Hindlimb muscle (tissue), 1 donor: Measurements from ENCODE around the gene SORL1. TPM values are rescaled to one million over a fixed set of nuclear protein-coding genes. Genes with fewer than 3 reads are reported as not detected.

Experiments
- DNase-seq: peaks from one replicate; pipeline ENCODE4 v3.0.0-alpha.2; 2013
- polyA plus RNA-seq: library from polyadenylated mRNA; unstranded; fragments of 120-200 nt; gene quantifications from one replicate; pipeline ENCODE4 v1.2.1, GENCODE V29; 2013; ENCODE audit not compliant: insufficient read length

SORL1 gene
- polyA plus RNA-seq, 1 donor = 3.3 TPM

DNA sequence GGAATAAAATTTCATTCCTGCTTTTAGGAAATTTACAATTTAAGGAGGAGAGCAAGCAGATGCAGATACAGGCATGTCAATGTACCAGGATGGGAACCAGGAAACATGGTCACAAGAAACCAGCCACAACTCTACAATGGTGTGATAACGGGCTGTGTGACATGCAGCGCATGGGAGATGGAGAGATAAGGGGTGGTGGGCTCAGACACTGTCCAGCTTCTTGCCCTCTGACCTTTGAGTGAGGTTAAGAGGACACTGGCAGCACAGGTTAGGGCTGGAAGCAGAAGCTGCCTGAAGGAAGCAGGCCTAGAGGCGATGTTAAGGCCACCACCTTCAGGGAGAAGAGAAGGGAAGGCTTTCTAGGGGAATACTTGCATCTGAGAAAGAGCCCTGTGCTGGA, 3.0 kb downstream of the SORL1 start:
- no peak for DNase-seq

DNA sequence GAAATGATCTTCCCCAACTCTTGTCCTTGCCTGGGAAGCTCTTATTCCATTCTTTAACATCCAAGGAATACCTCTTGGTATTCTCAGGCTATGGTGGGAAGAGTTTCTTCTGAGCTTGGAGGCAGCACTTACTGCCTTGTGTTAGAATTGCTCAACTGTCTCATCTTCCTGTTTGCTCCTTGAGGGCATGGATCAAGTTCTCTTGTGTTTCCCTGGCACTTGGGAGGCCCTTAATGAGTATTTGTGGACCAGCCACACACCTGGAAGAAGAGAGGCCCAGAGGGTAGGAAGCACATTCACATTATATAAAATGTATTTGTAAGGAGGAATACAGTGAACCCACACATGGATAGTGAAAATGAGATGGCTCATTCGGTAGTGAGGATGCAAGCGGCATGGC, 4.0 kb downstream of the SORL1 start:
- no peak for DNase-seq

DNA sequence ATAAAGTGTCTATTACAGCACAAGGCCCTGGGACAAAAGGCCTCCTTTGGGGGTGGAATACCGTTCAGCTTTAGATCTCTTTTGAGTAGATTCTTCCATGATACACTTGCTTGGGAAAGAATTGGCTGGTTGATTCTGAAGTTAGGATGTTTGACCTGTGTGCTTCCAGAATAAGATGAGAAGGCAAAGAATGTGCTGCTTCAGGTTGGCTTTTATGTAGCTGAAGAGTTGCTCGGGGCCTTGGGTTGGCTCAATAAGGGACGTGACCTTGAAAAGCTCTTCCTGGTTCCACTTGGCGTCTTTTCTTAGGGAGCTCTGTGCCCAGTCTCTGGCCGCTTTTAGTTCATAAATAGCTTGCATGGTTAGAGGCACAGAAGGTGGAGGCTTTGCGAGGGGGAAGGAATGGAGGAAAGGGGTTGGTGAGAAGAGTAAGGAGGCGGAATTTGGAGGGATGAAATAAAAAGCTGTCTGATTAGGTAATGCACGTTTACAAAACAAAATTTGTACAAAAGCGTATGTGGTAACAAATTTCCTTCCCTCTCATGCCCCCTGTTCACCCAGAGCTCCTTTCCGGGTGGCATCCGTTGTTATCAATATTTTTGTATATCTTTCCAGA, 4.8 kb downstream of the SORL1 start:
- DNase-seq = no peak

DNA sequence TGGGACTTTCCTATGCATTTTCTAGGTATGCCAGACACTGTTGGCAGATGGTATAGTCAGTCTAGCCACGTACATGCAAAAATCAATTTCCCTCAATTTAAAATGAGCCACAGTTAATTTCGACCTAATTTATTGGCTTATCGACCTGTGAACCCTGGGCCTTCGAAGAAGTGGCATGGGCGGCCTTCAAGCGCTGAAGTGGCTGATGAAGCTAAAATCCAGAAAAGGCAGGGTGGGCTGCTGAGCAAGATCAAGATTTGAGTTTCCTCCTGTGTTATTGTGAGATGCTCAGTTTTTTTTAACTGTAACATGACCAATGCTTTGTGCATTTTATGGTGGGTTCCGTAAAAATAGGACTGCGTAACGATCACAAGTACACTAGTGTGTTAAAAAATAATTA, 6.4 kb downstream of the SORL1 start:
- DNase-seq = no peak

DNA sequence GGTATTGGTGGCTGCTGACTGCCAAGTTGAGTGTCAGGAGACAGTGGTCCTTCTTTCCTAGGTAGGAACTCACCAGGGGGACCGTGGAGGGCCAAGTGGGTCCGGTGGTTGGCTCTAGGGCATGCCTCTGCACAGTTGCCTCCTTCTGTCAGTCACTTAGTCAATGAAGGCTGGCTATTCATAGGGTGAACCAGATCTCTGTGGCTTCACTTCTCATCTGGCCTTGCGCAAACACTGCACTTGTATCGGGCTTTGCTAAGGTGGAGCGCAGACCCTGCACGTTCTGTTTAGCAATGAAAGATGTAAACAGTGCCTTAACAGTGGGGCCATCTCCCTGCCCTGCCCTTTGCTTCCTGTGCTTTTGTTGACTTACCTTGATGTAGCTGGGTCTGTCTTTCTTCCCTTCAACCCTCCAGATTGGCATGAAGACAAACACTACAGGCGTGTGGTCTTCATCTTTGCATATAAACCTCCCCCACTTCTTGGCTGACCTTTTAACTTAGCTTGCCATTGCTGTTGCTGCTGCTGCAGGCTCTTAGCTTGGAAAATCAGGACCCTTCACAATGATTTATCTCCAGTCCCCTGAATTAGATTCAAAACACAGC, 7.4 kb downstream of the SORL1 start:
- DNase-seq = no peak

DNA sequence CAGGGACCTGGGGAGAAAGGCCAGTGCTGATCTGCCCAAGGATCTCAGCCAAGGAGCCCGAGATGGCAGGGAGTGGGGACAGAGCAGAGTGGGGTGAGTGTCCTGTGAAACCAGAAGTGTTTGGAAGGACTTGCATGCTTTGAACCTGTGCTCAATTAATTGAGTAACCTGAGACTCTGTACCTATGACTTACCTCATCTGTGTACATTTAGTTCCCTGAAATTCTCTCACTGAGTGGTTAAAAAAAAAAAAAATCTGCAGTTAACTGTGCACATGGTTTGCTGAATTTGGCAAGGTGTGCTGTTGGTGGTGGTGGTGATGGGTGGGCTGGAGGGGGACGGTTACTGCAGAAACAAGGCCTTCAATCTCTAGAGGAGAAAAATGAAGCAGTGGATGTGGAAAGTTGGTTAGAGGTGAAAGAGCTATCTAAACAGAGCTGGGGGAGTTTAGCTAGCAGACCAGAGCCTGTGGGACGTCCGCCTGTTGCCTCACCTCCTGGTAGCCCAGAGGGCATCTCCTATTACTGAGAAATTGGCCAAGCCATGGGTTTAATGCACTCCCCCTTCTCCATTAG, 8.9 kb downstream of the SORL1 start:
- DNase-seq = no peak

DNA sequence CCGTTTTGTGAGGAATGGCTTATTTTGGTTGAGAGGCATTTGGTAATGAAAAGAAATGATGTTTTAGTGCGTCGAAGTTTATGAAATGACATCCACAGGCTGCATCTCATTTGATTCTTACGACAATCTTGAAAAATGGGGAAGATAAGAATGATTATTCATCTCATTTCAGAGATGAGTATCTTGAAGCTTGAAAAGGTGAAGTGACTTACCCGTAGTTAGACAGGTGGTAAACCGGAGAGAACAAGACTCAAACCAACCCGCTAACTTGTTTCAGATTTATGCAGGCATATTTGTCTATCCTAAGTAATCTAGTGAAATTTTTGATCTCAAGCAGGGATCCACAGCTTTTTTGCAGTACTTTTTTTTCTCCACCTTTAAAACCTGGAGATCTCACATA, 9.7 kb downstream of the SORL1 start:
- DNase-seq = no peak

DNA sequence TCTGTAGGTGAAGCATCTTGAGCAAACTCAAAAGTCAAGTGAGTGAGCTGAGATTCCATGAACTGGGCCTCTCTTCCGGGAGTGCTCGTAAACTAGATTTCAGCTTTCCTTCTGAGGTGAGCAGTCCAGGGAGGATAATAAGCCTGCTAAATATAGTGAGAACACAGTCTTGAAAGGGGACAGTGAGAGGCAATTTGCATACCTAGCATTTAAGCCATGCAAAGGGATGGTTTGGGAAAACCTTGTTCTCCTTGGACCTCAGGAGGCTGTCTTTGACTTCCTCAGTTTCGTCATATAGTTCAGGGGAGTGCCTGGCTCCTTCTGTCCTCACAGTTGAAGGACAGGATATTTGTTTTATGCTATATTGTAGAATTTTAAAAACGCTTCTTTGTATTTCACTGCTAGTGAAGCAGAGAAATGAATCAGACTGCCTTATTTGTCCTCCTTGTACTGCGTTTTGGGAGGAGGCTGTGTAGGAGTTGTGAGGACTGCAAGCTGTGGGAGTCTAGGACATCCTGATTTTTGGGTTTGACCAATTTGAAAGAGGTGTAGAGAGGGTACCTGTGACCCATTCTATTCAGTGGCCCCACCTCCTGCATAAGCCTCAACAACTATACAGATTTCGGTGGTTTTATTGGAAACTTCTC, 11.7 kb downstream of the SORL1 start:
- DNase-seq = no peak

DNA sequence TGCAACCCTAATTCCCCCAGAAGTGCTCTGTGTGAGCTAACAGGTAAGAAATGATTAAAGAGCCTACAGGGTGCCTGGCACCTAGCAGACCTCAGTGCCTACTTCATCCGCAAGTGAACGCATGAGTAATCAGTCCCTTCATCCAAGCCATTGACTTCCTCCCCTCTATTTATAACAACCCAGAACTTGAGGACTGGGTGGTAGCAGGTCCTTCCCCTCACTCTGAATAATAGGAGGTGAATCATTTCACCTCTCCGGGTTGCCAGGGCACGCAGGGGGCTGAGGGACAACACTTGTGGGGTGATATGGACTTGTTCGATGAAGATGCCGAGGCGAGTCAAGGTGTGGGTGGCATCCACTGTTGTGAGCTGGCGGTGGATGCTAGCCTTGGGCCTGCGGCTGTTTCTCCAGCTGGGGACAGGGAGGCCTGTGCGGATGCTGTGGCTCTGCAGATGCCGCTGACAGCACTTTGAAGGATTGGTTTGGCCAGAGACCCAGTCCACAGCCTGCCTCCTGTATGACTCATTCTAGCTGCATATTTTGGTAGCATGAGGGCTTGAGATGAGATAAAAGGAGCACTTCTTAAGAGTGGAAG, 12.3 kb downstream of the SORL1 start:
- DNase-seq = no peak

DNA sequence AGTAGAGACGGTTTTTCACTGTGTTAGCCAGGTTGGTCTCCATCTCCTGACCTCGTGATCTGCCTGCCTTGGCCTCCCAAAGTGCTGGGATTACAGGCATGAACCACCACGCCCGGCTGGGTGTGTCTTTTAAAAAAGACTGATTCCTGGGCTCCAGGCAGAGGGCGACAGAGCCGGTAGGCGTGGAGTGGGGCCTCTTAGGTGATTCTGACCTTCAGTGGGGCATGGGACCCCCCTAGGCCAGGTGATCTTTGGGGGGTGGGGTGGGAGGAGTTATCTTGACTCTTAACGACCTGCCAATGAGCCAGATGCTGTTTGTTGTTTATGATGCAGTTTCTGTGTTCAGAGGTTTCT, 13.6 kb downstream of the SORL1 start:
- no peak for DNase-seq

DNA sequence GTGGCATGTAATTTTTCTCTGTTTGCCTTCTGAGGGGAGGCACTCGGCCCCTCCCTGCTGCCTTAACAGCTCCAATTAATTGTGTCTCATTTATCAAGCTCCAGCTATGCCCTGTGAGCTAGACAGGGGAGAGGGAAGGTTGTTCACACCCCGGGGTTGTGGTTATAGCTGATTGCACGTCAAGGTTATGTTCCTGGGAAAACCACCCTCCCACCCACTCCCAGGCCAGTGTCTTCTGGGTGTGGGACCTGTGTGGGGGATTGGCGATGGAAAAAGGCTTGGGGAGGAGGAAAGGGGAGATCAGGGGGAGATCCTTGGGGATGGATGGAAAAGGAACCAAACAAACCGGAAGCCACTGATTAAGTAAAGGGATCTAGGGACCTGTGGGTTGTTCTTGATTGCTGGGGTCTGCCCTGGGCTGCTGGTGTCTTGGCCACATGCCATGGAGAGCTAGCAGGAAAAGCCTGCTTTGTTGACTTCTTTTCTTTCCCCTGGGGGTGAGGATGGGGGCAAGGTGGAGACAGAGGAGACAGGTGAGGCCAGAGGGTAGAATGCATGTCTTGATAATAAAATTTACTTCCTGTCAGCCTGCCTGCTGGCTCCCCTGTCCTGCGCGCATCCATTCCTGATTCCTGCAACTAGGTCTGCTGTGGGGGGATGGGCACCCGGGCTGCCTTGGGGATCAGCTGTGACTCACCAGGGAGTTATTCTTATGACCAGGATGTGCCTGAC, 14.1 kb downstream of the SORL1 start:
- no peak for DNase-seq

DNA sequence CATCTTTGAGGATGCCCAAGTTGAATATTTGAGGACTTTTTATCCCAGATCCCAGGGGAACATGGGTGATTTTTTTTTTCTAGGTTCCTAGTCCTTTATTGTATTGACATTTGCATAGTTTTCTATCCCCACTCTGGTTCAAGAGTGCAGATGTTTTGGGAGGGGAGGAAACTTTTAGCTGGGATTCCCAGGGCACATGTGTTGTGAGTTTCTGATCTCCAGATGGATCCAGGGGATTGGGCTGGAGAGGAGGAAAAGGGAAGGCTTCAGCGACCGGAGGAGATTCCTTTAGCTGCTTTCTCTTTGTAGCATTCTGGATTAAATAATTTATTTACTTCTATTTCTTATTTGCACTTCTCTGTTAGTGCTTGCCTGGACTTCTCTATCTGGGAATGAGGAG, 15.4 kb downstream of the SORL1 start:
- no peak for DNase-seq

DNA sequence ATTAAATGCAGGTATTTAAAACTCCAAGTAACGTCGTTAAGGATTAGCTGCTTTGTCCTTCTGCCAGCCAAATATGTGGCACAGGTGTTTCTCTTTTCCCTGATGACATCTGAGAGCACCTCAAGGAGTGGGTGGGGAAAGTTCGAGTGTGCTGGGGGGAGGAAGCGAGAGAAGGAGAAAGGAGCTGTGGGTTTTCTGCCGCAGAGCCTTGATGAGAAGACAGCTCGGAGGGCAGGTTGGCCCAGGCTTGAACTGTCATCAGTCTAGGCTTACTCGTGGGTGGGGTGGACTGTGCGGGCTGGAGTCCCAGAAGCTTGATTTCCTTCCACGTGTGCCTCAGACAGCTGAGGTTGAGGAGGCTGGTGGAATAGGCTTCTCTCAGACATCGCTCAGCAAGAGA, 15.9 kb downstream of the SORL1 start:
- DNase-seq = no peak

DNA sequence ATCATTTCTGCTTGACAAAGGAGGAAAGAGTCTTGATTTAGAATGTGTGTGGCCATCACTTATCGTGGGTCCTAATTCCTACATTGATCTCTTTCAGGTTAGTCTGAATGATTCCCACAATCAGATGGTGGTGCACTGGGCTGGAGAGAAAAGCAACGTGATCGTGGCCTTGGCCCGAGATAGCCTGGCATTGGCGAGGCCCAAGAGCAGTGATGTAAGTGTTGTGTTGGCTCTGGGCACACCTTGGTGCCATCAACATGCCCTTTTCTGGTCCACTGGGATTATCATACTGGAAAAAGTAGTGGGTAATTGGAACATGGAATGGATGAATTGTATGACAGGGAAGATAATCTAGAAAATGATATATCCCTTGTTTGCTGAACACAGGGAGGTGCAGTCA, 17.8 kb downstream of the SORL1 start:
- DNase-seq = no peak

DNA sequence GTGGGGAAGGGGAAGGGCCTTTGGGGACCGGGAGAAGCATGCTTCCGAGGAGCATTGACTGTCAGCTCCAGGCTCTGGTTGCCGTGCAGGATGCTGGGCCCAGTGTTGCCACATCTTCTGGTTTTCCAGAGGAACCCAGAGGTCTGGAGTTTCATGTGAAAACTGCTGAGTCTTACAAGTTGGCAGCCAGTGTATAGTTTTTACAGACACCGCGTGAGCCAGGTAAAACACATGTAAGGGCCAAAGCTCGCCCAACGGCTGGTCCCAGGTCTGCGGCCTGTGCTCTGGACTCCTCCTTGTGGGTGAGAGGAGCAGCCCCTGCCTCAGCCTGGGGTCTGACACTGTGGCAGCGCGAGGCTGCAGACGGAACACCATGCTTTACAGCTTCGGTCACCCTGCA, 19.1 kb downstream of the SORL1 start:
- DNase-seq = no peak

DNA sequence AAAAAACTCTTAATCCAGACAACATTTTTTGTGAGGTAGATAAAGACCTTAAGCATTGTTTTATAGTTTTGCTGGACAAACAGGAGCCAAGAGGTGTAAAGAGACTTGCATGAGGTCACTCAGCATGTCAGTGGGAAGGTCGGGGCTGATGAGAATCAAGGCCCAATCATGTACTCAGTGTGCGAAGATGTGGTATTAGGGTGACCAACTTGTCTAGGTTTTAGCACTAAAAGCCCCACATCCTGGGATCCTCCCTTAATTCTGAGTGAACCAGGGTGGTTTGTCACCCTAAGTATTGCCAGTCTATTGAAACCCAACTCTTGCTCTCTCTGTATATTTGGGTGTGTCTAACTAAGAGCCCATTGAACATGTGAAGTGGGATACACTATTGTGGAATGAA, 20.2 kb downstream of the SORL1 start:
- DNase-seq = no peak

DNA sequence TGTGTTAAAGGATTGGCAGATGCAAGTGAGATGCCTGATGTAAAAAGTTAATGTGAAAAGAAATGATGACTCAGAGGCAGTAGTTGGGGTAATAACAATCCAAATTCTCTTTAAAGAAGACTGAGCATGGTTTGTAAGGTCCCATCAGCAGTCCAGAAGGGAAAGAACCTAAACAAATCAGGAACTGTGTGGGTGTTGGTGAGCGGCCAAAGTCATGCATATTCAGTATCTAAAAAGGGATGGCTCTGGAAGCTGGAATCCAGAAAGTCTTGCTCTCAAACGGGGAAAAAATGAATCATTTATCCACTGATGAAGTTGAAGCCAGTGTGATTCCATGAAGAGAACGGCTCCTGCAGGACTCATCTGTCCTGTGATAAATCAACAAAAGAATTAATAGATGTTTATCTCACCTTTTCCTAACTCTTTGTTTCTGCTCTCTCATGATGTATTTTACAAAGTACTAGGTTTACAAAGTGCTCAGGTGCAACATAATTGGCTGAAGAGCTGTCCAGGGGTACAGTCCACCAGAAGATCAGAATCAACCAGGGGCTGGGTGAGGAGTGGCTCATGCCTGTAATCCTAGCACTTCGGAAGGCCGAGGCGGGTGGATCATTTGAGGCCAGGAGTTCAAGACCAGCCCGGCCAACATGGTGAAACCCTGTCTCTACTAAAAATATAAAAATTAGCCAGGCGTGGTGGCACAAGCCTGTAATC, 21.1 kb downstream of the SORL1 start:
- DNase-seq = peak; percentile 29

DNA sequence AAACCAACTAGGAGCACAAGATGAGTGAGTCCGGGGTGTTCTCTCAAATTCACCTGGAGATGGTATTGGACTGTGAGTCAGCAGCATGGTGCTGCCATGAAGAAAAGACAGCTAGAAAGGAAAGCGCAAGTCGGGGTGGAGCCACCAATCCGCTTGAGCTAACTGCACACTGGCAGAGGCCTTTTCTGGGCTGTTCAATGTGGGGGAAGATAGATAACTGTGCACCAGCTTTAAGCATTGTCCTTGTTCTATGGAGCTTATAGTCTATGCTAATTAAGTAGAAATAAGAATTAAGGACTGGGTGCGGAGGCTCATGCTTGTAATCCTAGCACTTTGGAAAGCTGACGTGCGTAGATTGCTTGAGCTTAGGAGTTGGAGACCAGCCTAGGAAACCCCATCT, 22.6 kb downstream of the SORL1 start:
- DNase-seq = no peak

DNA sequence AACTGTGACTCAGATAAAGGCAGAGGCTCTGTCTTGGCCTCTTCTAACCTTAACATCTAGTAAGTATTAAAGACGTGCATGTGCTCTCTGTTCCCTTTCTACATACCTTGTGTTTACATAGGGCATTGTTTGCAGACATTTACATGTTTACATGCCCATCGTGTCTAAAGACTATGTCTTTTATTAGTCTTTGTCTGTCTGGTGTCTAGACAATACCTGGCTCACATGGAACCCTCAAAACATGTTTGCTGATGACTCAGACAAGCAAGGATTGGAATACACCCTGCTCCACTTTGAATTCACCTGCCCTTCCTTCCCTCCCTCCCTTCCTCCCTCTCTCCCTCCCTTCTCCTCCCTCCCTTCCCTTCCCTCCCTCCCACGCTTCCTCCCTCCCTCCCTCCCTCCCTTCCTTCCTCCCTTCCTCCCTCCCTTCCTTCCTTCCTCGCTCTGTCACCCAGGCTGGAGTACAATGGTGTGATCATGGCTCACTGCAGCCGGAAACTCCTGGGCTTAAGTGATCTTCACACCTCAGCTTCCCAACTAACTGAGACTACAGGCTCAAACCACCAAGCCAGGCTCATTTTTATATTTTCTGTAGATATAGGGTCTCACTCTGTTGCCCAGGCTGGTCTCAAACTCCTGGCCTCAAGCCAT, 24.4 kb downstream of the SORL1 start:
- no peak for DNase-seq

DNA sequence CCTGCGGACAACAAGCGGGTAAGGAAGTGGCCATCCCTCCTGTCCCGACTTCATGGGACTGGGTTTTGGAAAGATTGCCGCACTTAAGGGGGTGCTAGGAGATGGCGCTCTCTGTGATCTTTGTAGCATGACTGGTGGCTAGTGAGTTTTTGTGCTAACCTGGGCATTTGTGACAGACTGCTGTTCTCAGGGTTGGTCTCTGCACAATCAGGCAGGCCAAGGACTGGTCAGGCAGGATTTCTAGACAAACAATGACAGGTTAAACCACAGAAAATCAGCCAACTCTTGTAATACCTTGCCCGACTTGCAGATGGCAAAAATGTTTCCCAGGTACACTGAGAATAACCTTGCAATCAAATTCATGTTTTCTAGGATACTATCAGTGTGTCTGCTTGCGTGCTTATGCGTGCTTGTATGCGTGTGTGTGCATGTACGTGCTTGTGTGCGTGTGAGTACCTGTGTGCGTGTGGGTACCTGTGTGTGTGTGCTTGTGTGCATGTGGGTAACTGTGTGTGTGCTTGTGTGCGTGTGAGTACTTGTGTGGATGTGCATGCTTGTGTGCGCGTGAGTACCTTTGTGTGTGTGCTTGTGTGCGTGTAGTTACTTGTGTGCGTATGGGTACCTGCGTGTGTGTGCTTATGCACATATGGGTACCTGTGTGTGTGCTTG, 26.2 kb downstream of the SORL1 start:
- DNase-seq = no peak
